Daoy (cell line): ENCODE data around the gene OR13C2. TPM values are rescaled to one million over a fixed set of nuclear protein-coding genes. Genes with fewer than 3 reads are reported as not detected.
"Not testable (repeated sequence)": the region's sequence is repeated elsewhere in the genome, so short reads cannot be mapped to it uniquely, and the experiment has no call there.

Source experiments
- DNase-seq: peaks from one replicate; pipeline ENCODE4 v3.0.0-alpha.2; 2015; ENCODE audit warnings: low read depth
- total RNA-seq: library from RNA; depleted of rRNA; stranded (reverse); fragments of >200 nt; shearing (Covaris generic); gene quantifications from 2 replicates; pipeline ENCODE4 v1.2.3, GENCODE V29; 2014; rRNA removed

The OR13C2 gene
- total RNA-seq, result not detected in 2 replicates

DNA sequence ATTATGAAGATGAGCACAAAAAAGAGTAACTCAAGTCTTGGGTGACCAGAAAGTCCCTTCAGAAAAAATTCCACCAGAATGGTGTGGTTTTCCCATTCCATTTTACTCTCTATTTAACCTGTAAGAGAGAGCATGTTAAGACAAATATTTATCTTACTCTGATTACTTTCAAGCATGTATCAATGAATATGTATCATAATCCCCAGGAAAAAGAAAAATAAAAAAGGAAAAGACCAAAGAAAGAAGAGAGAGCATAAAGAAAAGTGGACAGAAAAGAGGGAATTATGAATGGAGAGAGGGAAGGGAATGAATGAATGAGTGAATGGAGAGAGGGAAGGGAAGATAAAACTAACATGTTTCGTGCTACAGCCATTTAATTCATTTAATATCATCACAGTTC, at the start of gene OR13C2:
TSS of gene OR13C2 (minus strand) at position 101 of the 400 bp plus-strand sequence. CDS start at position 101, 0 bp downstream.
- not testable (repeated sequence) for DNase-seq

- no peak for DNase-seq
Observed at GRCh38 chr9:104635456-104635855, 30.0 kb upstream of the OR13C2 start.

GRCh38 chr9:104633976-104634520, 28.6 kb upstream of the OR13C2 start:
- peak; percentile 32 for DNase-seq

DNA sequence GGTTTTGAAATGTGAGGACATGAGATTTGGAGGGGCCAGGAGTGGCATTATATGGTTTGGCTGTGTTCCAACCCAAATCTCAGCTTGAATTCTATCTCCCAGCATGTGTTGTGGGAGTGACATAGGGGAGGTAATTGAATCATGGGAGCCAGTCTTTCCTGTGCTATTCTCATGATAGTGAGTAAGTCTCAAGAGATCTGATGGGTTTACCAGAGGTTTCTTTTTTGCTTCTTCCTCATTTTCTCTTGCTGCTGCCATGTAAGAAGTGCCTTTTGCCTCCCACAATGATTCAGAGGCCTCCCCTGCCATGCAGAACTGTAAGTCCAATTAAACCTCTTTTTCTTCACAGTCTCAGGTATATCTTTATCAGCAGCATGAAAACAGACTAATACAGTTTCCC, 20.5 kb upstream of the OR13C2 start:
- not testable (repeated sequence) for DNase-seq

DNA sequence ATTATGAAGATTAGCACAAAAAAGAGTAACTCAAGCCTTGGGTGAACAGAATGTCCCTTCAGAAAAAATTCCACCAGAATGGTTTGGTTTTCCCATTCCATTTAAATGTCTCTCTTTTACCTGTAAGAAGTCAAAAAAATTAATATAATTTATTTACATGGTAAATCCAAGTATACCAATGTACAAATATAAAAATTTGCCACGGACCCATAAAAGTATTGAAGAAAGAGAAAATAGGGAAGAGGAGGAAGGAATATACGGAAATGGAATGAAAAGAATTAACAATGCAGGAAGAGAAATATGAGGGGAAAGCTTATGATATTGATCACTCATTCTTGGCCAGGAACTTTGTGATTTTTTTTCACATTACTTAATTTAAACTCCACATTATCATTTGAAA, 12.7 kb upstream of the OR13C2 start, which contains the start of gene OR13C9:
TSS of gene OR13C9 (minus strand) at position 101 of the 400 bp plus-strand sequence. CDS start at position 101, 0 bp downstream.
- no peak for DNase-seq

- no peak for DNase-seq
Observed at GRCh38 chr9:104617418-104617817, 12.0 kb upstream of the OR13C2 start.

DNA sequence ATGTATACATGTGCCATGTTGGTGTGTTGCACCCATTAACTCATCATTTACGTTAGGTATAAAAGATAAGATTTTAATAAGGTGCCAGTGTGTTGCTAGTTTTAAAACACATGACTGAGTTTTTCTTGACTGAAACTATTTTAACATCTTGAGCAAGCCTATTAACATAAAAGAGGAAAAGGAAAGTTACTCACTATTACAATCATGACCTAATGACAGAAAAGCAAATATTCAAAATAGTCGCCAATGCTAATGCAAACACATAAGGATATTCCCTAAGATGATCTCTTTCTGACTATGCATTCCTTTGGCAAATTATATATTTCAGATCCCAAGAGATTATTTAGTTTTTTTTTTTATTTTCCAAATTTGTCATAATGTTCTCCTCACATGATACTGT, 5.8 kb upstream of the OR13C2 start:
- DNase-seq, result no peak

GRCh38 chr9:104608336-104608735, 2.9 kb upstream of the OR13C2 start:
- no peak for DNase-seq

- no peak for DNase-seq
Observed at GRCh38 chr9:104606152-104606551, 725 bp upstream of the OR13C2 start.

GRCh38 chr9:104604801-104605200, 626 bp downstream of the OR13C2 start:
- no peak for DNase-seq

DNA sequence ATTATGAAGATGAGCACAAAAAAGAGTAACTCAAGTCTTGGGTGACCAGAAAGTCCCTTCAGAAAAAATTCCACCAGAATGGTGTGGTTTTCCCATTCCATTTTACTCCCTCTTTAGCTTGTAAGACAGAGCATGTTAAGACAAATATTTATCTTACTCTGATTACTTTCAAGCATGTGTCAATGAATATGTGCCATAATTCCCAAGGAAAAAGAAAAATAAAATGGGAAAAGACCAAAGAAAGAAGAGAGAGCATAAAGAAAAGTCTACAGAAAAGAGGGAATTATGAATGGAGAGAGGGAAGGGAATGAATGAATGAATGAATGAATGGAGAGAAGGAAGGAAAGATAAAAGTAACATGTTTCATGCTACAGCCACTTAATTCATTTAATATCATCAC, 6.1 kb downstream of the OR13C2 start, which contains the start of gene OR13C5:
TSS of gene OR13C5 (minus strand) at position 101 of the 400 bp plus-strand sequence. CDS start at position 101, 0 bp downstream.
- not testable (repeated sequence) for DNase-seq

GRCh38 chr9:104598749-104599148, 6.7 kb downstream of the OR13C2 start:
- DNase-seq, result not testable (repeated sequence)

- DNase-seq, result no peak
Observed at GRCh38 chr9:104589626-104590025, 15.8 kb downstream of the OR13C2 start.

GRCh38 chr9:104586496-104587180, 18.8 kb downstream of the OR13C2 start:
- no peak for DNase-seq

- no peak for DNase-seq
Observed at GRCh38 chr9:104580562-104580961, 24.9 kb downstream of the OR13C2 start.

DNA sequence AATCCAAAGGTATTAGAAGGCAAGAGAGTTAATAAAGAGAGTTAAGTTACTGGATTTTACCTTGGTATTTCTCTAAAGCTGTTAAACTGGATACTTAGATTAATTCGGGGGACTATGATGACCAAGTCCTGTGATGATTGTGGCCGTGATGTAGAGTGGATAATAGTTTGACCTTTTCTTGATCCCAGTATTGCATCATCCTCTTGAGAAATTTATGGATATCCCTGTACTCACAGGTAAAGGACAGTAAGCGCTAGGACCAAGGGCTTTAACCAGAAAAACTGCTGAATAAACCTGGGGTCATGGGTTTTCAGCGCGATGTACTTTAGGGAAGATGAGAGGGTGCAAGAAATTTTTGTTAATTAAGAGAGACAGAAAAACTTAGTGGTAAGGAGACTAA, 28.2 kb downstream of the OR13C2 start:
- DNase-seq, result no peak

DNA sequence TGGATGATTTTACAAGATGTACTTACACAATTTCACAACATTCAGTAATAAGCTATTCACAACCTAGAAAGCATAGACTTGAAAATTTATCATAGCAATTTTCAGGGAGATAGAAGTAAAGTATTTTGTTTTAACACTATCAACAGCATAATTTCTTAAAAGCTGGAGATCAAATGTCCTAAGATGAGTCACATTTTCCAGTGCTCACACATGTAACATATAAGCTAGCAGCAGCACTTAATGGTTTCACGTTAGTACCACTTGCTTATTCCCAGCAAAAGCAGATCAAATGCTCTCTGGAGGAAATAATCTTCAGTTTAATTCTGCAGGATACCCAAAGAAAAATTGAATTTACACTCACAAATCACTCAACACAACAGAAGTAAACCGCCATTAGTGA, 30.0 kb downstream of the OR13C2 start:
- DNase-seq, result no peak

DNA sequence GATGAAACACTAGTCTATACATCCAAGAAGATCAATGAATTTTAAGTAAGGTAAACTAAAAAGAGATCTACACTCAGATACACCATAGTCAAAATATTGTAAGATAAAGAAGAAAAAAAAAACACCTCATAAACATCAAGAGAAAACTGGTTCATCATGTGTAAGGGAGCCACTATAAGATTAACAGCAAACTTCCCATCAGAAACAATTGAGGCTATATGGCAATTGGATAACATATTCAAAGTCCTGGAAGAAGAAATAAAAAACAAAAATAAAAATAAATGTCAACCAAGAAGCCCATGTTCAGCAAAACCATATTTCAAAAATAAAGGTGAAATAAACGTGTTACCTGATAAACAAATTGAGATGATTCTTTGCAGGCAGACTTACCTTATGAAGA, 32.8 kb downstream of the OR13C2 start:
- no peak for DNase-seq

DNA sequence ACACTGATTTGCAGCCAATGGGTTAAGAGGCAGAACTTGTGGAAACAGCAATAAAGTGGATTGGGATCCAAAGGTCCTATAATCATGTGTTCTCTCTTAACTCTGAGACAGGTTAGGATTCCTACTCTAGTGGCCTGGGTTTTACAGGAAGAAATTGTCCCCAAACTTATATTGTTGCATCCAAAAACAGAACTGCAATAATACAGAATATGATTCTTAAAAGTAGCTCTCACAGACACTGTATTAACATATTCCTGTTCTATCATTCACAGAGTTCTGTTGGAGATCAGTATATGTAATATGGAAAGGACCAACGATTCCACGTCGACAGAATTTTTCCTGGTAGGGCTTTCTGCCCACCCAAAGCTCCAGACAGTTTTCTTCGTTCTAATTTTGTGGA, 36.6 kb downstream of the OR13C2 start, which contains the start of gene OR13C8:
TSS of gene OR13C8 (plus strand) at position 301 of the 400 bp plus-strand sequence. CDS start at position 301, 0 bp downstream.
- no peak for DNase-seq

- no peak for DNase-seq
Observed at GRCh38 chr9:104564358-104564757, 41.1 kb downstream of the OR13C2 start.

DNA sequence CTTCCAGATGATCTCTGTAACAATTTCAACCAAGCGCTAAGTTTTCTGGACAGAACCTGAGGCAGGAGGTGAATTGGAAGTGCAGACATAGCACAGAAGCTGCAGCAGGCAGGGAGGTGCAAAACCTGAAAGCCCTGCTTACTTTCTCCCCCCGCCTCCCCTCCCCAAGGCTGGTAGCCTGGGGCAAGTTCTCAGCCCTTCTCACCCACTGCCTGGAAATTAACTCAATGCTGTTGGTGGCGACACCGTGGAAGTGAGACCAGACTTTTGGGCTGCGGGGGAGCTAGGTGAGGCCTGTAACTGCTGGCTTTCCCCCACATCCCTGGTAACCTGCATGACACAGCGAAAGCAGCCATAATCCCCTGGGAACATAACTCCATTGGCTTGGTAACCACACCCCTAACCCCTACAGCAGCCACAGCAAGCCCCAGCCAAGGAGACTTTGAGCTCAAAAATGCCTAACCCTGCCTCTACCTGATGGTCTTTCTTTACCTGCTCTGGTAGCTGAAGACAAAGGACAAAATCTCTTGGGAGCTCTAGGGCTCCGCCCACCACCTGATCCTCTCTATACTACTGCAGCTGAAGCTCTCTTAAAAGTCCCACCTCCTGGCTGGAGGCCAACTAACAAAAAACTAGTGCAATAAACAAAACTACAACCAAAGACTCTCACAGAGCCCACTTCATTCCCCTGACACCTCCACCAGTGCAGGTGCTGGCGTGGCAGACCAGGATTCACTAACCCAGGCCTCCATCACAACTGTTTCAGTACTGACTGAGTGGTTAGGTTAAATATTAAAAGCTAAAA, 48.4 kb downstream of the OR13C2 start:
- peak; percentile 7 for DNase-seq

- no peak for DNase-seq
Observed at GRCh38 chr9:104555521-104555920, 49.9 kb downstream of the OR13C2 start.
